ENCODE data around the gene CREB3L2. TPM values are rescaled to one million over a fixed set of nuclear protein-coding genes. Genes with fewer than 3 reads are reported as not detected.

Gene CREB3L2
- total RNA-seq, 3 donors from 2014 or later (not counting 1 experiment from before 2014, with no cell fraction given): 45.9 to 54.6 (median 52.5) TPM

- Histone ChIP-seq H3K27ac (ENCODE audit: low read length) (no peak overlapping the region), H3K36me3 (ENCODE audit: control insufficient read depth, insufficient read depth, low read length) (peaks cover 56% of the 10 kb centered on the region), H3K27me3 (ENCODE audit: control insufficient read depth, insufficient read depth, low read length) (no peaks in the 10 kb centered on the region), H3K4me3 (ENCODE audit: low read length) (no peak overlapping the region), H3K4me1 (ENCODE audit: control insufficient read depth, insufficient read depth, low read length) (no peaks in the 10 kb centered on the region), H3K9me3 (ENCODE audit: control insufficient read depth, insufficient read depth, low read length) (no peaks in the 10 kb centered on the region)
- H3K36me3 Mint-ChIP-seq: no peaks in the 10 kb centered on the region
- TF ChIP-seq CTCF (IDR thresholded peaks at IDR 0.05): no peak
- DNase-seq (no peak), ATAC-seq (no peak)
- no peak overlapping the region for H3K4me3 Mint-ChIP-seq
- intact Hi-C loops (cut with micrococcal nuclease): no loop called here
- no peaks in the 10 kb centered on the region for H3K9me3 Mint-ChIP-seq
- WGBS (ENCODE audit: insufficient coverage): 83% methylated on average over 2 of the region's 3 CpGs
- H3K27me3 Mint-ChIP-seq (ENCODE audit: low read depth in 2 of 2): no peaks in the 10 kb centered on the region
- no peak overlapping the region for H3K27ac Mint-ChIP-seq
- H3K4me1 Mint-ChIP-seq: peaks cover 5 to 12% of the 10 kb centered on the region in 2 donors
Measured at GRCh38 chr7:137890449-137890921, 111.4 kb downstream of the CREB3L2 start.

- H3K9me3 Mint-ChIP-seq: no peaks in the 10 kb centered on the region
- no peaks in the 10 kb centered on the region for H3K27me3 ChIP-seq (ENCODE audit: control insufficient read depth, insufficient read depth, low read length)
- H3K9me3 ChIP-seq (ENCODE audit: control insufficient read depth, insufficient read depth, low read length): no peaks in the 10 kb centered on the region
- H3K4me1 ChIP-seq (ENCODE audit: control insufficient read depth, insufficient read depth, low read length): no peaks in the 10 kb centered on the region
- peak overlapping the region in 1 of 2 donors; percentile 1 for H3K27ac Mint-ChIP-seq
- H3K27ac ChIP-seq (ENCODE audit: low read length): no peak overlapping the region
- intact Hi-C loops (cut with micrococcal nuclease): no loop called here
- H3K36me3 Mint-ChIP-seq: no peaks in the 10 kb centered on the region
- ATAC-seq: no peak
- no peaks in the 10 kb centered on the region for H3K27me3 Mint-ChIP-seq (ENCODE audit: low read depth in 2 of 2)
- TF ChIP-seq CTCF (IDR thresholded peaks at IDR 0.05): no peak
- peaks cover 53% of the 10 kb centered on the region for H3K36me3 ChIP-seq (ENCODE audit: control insufficient read depth, insufficient read depth, low read length)
- H3K4me3 Mint-ChIP-seq: no peak overlapping the region
- H3K4me1 Mint-ChIP-seq: peaks cover 5 to 12% of the 10 kb centered on the region in 2 donors
- no peak for DNase-seq
- H3K4me3 ChIP-seq (ENCODE audit: low read length): no peak overlapping the region
- WGBS (ENCODE audit: insufficient coverage): 90% methylated on average over 2 of the region's 2 CpGs
Measured at GRCh38 chr7:137888241-137888640, 113.6 kb downstream of the CREB3L2 start.

- DNase-seq (no peak), ATAC-seq (no peak)
- H3K27me3 Mint-ChIP-seq (ENCODE audit: low read depth in 2 of 2): no peaks in the 10 kb centered on the region
- no peak overlapping the region for H3K4me3 Mint-ChIP-seq
- no peak for TF ChIP-seq CTCF (IDR thresholded peaks at IDR 0.05)
- H3K9me3 Mint-ChIP-seq: no peaks in the 10 kb centered on the region
- peaks cover 5 to 12% of the 10 kb centered on the region in 2 donors for H3K4me1 Mint-ChIP-seq
- no peak overlapping the region for H3K27ac ChIP-seq (ENCODE audit: low read length)
- peaks cover 57% of the 10 kb centered on the region for H3K36me3 ChIP-seq (ENCODE audit: control insufficient read depth, insufficient read depth, low read length)
- no peak overlapping the region for H3K4me3 ChIP-seq (ENCODE audit: low read length)
- intact Hi-C loops (cut with micrococcal nuclease): no loop called here
- 100% methylated on average over 1 of the region's 2 CpGs for WGBS (ENCODE audit: insufficient coverage)
- no peak overlapping the region for H3K27ac Mint-ChIP-seq
- H3K36me3 Mint-ChIP-seq: no peaks in the 10 kb centered on the region
- no peaks in the 10 kb centered on the region for H3K27me3 ChIP-seq (ENCODE audit: control insufficient read depth, insufficient read depth, low read length)
- H3K4me1 ChIP-seq (ENCODE audit: control insufficient read depth, insufficient read depth, low read length): no peaks in the 10 kb centered on the region
- no peaks in the 10 kb centered on the region for H3K9me3 ChIP-seq (ENCODE audit: control insufficient read depth, insufficient read depth, low read length)
Measured at GRCh38 chr7:137886746-137887145, 115.1 kb downstream of the CREB3L2 start.

- H3K36me3 Mint-ChIP-seq: no peaks in the 10 kb centered on the region
- H3K4me3 ChIP-seq (ENCODE audit: low read length): no peak overlapping the region
- no peaks in the 10 kb centered on the region for H3K4me1 ChIP-seq (ENCODE audit: control insufficient read depth, insufficient read depth, low read length)
- no peak overlapping the region for H3K27ac ChIP-seq (ENCODE audit: low read length)
- H3K4me3 Mint-ChIP-seq: no peak overlapping the region
- no peaks in the 10 kb centered on the region for H3K9me3 Mint-ChIP-seq
- H3K36me3 ChIP-seq (ENCODE audit: control insufficient read depth, insufficient read depth, low read length): peaks cover 61% of the 10 kb centered on the region
- no peaks in the 10 kb centered on the region for H3K27me3 ChIP-seq (ENCODE audit: control insufficient read depth, insufficient read depth, low read length)
- WGBS (ENCODE audit: insufficient coverage): 87% methylated on average over 3 of the region's 3 CpGs
- no peak for DNase-seq
- intact Hi-C loops (cut with micrococcal nuclease): no loop called here
- H3K27ac Mint-ChIP-seq: no peak overlapping the region
- no peak for TF ChIP-seq CTCF (IDR thresholded peaks at IDR 0.05)
- peaks cover 5 to 12% of the 10 kb centered on the region in 2 donors for H3K4me1 Mint-ChIP-seq
- ATAC-seq: no peak
- no peaks in the 10 kb centered on the region for H3K27me3 Mint-ChIP-seq (ENCODE audit: low read depth in 2 of 2)
- no peaks in the 10 kb centered on the region for H3K9me3 ChIP-seq (ENCODE audit: control insufficient read depth, insufficient read depth, low read length)
Measured at GRCh38 chr7:137886281-137886680, 115.6 kb downstream of the CREB3L2 start.

Data from natural killer cell (primary cell).